GM12878 (cell line): Measurements from ENCODE around the gene S1PR4. TPM values are rescaled to one million over a fixed set of nuclear protein-coding genes. Genes with fewer than 3 reads are reported as not detected.
A peak's percentile ranks its signal among the peaks of the same experiment; 100 is the strongest.

Experiments
- ATAC-seq: fragments of 200-7000 bp; cut with Tn5 transposase; 3 replicates; pipeline ENCODE4 v1.9.1; 2020; ENCODE audit warnings: mild to moderate bottlenecking, moderate library complexity
- BruUV-seq: library from RNA; stranded (reverse); fragments of 400-500 nt; replicated peaks from 2 replicates; lab custom pipeline; 2021; lab: Mats Ljungman, UMichigan
- CTCF ChIA-PET: fragments of 300-600 bp; sonication (Branson Sonifier 250); formaldehyde crosslinking; extraction: SDS; loops from one replicate; lab custom pipeline; 2021; ENCODE audit warnings: inconsistent platforms; lab: Yijun Ruan, JAX
- POLR2A ChIA-PET: fragments of 350-600 bp; formaldehyde crosslinking; extraction: SDS; loops from one replicate; lab custom pipeline; 2021; ENCODE audit warnings: inconsistent platforms; lab: Charles Lee
- RAD21 ChIA-PET: fragments of 300-600 bp; sonication (Branson Sonifier 250); formaldehyde crosslinking; loops from one replicate; lab custom pipeline; 2023; ENCODE audit warnings: antibody characterized with exemption; ENCODE audit not compliant: unreplicated experiment; lab: Charles Lee
- SMC1A ChIA-PET: fragments of 300-600 bp; sonication (Branson Sonifier 250); formaldehyde crosslinking; loops from one replicate; lab custom pipeline; 2023; ENCODE audit not compliant: unreplicated experiment, uncharacterized antibody; lab: Charles Lee
- DNase-seq: peaks from one replicate; pipeline ENCODE4 v3.0.0-alpha.2; 2011; ENCODE audit warnings: low read depth, low spot score
- FAIRE-seq: peaks from 3 replicates; lab custom pipeline; 2011; peaks lifted over from hg19 to GRCh38; lab: Jason Lieb, UNC
- H2AFZ ChIP-seq: 2 replicates; pipeline ENCODE4 v1.6.0; 2011; ENCODE audit warnings: low read depth, low read length, control low read depth; ENCODE audit not compliant: control insufficient read depth
- H3K27ac ChIP-seq: 2 replicates; pipeline ENCODE4 v1.5.1; 2011; ENCODE audit warnings: control low read depth; ENCODE audit not compliant: control insufficient read depth, insufficient read depth
- H3K27me3 ChIP-seq, 2 experiments: replicated peaks in 1 of 2; 2 replicates each; pipeline versions ENCODE4 v1.6.0 to v1.6.1; 2011; ENCODE audit warnings: low read length in 1 of 2; ENCODE audit not compliant: control insufficient read depth in 2 of 2, insufficient read depth in 2 of 2
- H3K36me3 ChIP-seq, 2 experiments: 2 replicates each; pipeline ENCODE4 v1.5.1; 2011; ENCODE audit warnings: low read length in 1 of 2; ENCODE audit not compliant: control insufficient read depth in 2 of 2, insufficient read depth in 2 of 2
- H3K4me1 ChIP-seq: 2 replicates; pipeline ENCODE4 v1.6.1; 2011; ENCODE audit warnings: mild to moderate bottlenecking, low read length, moderate library complexity, mixed read lengths; ENCODE audit not compliant: control insufficient read depth, insufficient read depth
- H3K4me2 ChIP-seq: 2 replicates; pipeline ENCODE4 v1.6.0; 2011; ENCODE audit warnings: control low read depth; ENCODE audit not compliant: control insufficient read depth, insufficient read depth
- H3K4me3 ChIP-seq: fragments of 200-600 bp; sonication (generic); 2 replicates; pipeline ENCODE4 v1.5.1; 2016
- H3K79me2 ChIP-seq: 2 replicates; pipeline ENCODE4 v1.6.0; 2011; ENCODE audit warnings: low read length; ENCODE audit not compliant: control insufficient read depth, insufficient read depth
- H3K9ac ChIP-seq: 2 replicates; pipeline ENCODE4 v1.8.0; 2011; ENCODE audit warnings: low read length, control low read depth, mixed read lengths; ENCODE audit not compliant: control insufficient read depth, insufficient read depth
- H3K9me3 ChIP-seq: replicated peaks from 3 replicates; pipeline ENCODE4 v1.5.1; 2011; ENCODE audit warnings: mild to moderate bottlenecking, low read length; ENCODE audit not compliant: control insufficient read depth, insufficient read depth
- H4K20me1 ChIP-seq: 2 replicates; pipeline ENCODE4 v1.6.0; 2011; ENCODE audit not compliant: control insufficient read depth, insufficient read depth
- MEF2B ChIP-seq: fragments of 450-650 bp; IDR thresholded peaks from 2 replicates; pipeline ENCODE4 v1.6.1; 2018; ENCODE audit warnings: mild to moderate bottlenecking, moderate library complexity; ENCODE audit not compliant: partially characterized antibody, poor library complexity, severe bottlenecking
- PML ChIP-seq: IDR thresholded peaks from 2 replicates; pipeline ENCODE4 v1.6.1; 2012; ENCODE audit warnings: low read length, inconsistent platforms
- WGBS: methylation state at CpG from one replicate; pipeline ENCODE4 v1.1.6; 2016; ENCODE audit warnings: low lambda C conversion rate; ENCODE audit not compliant: insufficient replicate concordance, insufficient coverage; ENCODE audit errors: missing lambda C conversion rate; 5-methylcytosine and 5-hydroxymethylcytosine counted together
- in situ Hi-C: fragments of 300-500 bp; cut with MboI; formaldehyde crosslinking; loops from 9 replicates; pipeline ENCODE4 v1.14.3; 2018; ENCODE audit warnings: mixed read lengths
- intact Hi-C: fragments of 100-400 bp; cut with micrococcal nuclease; formaldehyde crosslinking; loops from one replicate; pipeline ENCODE4 v1.14.2; 2022; ENCODE audit not compliant: unreplicated experiment
- polyA plus RNA-seq, 11 experiments: library from polyadenylated mRNA; depleted of rRNA in 4 of 11; unstranded in 6 of 11; stranded (reverse) in 5 of 11; fragments of >200 nt; fragmentation: Nextera tagmentation in 4 of 11; fragmentation: Illumina TruSeq in 1 of 11; extraction: Ambion mirVana in 4 of 11; extraction: Trizol in 1 of 11; gene quantifications; 1 replicate in 1 of 11; 2 replicates in 10 of 11; pipeline versions ENCODE4 v1.2.1 to v1.2.3, GENCODE V29; 2011 to 2016; ENCODE audit warnings: inconsistent platforms in 2 of 11, missing spikeins in 2 of 11, low read depth in 1 of 11
- total RNA-seq, 4 experiments: library from RNA; depleted of rRNA in 3 of 4; stranded (reverse); fragments of >200 nt in 3 of 4; fragmentation: Illumina TruSeq in 1 of 4; extraction: Trizol in 1 of 4; gene quantifications; 2 replicates each; pipeline versions ENCODE4 v1.2.1 to v1.2.3, GENCODE V29; 2013 to 2021
- TF ChIP-seq, protein P1 (sequence below): fragments of 450-650 bp; IDR thresholded peaks from 2 replicates; pipeline ENCODE4 v1.6.1; 2016; ENCODE audit warnings: mild to moderate bottlenecking, moderate library complexity, borderline replicate concordance

S1PR4 gene
- total and polyA plus RNA-seq, 10 of the 15 experiments (the other 5 are each of a cell fraction or from before 2014, with no cell fraction given) = 0.19 to 57.7 (median 32.4) TPM; not detected in 1

DNA sequence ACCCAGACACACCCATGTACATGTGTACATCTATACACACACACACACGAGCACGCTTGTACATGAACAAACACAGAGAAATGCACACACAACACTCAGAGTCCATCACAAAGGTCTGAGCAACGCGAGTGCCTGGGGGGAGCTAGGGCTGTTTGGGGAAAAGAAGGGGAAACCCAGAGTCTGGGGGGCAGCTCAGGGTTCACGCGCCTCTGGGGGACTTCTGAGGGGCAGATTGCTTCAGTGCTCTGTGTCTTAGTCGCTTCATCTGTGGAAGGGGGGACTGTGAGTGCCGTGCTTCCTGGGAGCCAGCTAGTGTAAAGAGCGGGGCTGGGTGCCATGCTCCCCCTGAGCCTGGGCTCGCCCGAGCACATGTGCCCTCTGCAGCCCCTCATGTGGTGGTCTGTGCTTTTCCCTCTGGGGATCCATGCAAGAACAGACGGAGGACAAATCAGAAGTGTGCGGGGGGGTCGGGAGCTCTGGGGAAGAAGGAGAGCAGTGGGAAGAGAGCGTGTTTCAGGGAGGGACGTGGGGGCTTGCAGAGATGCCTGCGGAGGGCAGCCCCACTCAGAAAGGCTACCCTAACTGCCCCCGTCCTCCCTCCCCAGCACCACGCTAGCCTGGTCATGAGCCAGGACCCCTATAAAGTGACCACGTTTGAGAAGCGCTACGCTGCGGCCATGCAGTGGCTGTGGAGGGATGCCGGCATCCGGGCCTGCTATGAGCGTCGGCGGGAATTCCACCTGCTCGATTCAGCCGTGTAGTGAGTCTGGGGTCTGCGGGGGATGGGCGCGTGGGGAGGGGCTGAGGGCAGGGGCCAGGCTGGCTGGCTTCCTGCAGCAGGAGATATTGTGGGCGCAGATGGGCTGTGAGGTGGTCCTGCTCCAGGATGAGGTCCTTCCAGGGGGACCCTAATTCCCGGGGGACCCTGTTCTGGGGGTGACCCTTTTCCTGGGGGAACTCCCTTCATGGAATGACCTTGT lies 28.8 kb upstream of the S1PR4 start:
- Histone ChIP-seq H3K9me3 (no peaks in the 10 kb centered on the region; the same call in 2 of the 3 replicates), H3K9ac (no peak overlapping the region), H2AFZ (no peak overlapping the region), H3K36me3 (no peaks in the 10 kb centered on the region; a peak in 2 of 4 replicates), H3K4me3 (no peak overlapping the region), H3K27ac (no peak overlapping the region), H3K79me2 (peaks cover 5% of the 10 kb centered on the region; the same call in 1 of the 2 replicates), H3K4me2 (no peak overlapping the region), H3K4me1 (peaks cover 16% of the 10 kb centered on the region), H4K20me1 (no peaks in the 10 kb centered on the region), H3K27me3 (no peaks in the 10 kb centered on the region)
- FAIRE-seq (no peak), ATAC-seq (peak; percentile 24; the same call in 2 of the 3 replicates), DNase-seq (no peak)
- SMC1A ChIA-PET = no interaction called here
- intact Hi-C loops (no loop called here), in situ Hi-C loops (no loop called here)
- no TSS peak for BruUV-seq
- CTCF ChIA-PET = no interaction called here
- WGBS = 46% methylated on average over 32 of the region's 35 CpGs
- TF ChIP-seq MEF2B = peak; percentile 22
- TF ChIP-seq, protein P1, sequence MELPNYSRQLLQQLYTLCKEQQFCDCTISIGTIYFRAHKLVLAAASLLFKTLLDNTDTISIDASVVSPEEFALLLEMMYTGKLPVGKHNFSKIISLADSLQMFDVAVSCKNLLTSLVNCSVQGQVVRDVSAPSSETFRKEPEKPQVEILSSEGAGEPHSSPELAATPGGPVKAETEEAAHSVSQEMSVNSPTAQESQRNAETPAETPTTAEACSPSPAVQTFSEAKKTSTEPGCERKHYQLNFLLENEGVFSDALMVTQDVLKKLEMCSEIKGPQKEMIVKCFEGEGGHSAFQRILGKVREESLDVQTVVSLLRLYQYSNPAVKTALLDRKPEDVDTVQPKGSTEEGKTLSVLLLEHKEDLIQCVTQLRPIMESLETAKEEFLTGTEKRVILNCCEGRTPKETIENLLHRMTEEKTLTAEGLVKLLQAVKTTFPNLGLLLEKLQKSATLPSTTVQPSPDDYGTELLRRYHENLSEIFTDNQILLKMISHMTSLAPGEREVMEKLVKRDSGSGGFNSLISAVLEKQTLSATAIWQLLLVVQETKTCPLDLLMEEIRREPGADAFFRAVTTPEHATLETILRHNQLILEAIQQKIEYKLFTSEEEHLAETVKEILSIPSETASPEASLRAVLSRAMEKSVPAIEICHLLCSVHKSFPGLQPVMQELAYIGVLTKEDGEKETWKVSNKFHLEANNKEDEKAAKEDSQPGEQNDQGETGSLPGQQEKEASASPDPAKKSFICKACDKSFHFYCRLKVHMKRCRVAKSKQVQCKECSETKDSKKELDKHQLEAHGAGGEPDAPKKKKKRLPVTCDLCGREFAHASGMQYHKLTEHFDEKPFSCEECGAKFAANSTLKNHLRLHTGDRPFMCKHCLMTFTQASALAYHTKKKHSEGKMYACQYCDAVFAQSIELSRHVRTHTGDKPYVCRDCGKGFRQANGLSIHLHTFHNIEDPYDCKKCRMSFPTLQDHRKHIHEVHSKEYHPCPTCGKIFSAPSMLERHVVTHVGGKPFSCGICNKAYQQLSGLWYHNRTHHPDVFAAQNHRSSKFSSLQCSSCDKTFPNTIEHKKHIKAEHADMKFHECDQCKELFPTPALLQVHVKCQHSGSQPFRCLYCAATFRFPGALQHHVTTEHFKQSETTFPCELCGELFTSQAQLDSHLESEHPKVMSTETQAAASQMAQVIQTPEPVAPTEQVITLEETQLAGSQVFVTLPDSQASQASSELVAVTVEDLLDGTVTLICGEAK = no peak
- TF ChIP-seq PML = no peak
- RAD21 ChIA-PET = no interaction called here
- POLR2A ChIA-PET = no interaction called here
